Astrocyte of the cerebellum (primary cell): ENCODE measurements around the gene PPFIA3.

ENCODE experiments used
- DNase-seq: peaks from one replicate; pipeline ENCODE4 v3.0.0-alpha.2; 2011; ENCODE audit warnings: low read depth
- H3K4me3 ChIP-seq: 2 replicates; pipeline ENCODE4 v1.5.1; 2011; ENCODE audit warnings: mild to moderate bottlenecking, low read depth, low read length, moderate library complexity
- CTCF ChIP-seq: IDR thresholded peaks from 2 replicates; pipeline ENCODE4 v1.5.1; 2012; ENCODE audit warnings: low read length, low read depth, moderate library complexity, mild to moderate bottlenecking; ENCODE audit errors: missing control alignments
- in situ Hi-C: cut with HindIII; loops from 2 replicates; pipeline ENCODE4 v1.10.0; 2017; ENCODE audit warnings: low sequenced_read_pairs

Gene PPFIA3

DNA sequence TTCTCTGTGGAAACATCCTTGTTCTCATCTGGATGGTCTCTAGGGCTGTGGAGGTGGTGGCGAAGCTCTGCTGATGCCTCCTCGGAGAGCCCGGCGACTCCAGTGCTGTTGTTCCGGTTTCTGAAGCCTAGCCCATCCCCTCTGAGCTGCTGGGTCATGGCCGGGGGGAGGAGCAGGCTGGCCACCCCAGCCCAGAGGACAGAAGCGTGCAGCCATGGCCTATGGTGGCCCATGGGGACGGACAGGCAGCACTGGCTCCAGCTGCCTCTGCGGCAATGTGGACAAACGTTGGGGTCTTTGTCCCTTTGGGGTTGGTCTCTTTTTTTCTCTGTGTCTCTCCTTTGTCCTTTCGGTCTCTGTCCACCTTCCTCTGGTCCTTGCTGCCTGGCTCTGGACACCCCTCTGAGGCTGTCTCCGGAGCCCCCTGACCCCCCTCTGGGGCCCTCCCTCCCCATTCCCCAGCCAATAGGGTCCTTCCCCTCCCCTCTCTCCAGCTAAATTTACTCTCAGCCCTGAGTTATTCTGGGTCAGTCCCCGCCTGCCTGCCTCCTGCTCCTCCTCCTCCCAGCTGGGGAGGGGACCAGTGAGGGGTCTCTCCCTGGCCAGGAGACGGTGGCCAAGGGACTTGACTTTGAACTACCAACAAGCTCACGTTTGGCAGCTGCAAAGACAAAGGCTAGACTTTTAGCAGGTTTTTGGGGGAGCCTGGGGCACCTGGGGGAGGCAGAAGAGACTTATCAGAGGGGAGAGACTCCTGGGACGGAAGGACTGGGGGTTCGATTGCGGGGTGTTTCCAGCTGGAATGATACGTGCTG lies 35.9 kb downstream of the PPFIA3 start, which contains the start of gene HRC:
HRC (minus strand) TSS at position 392 of the 815 bp plus-strand sequence; CDS start at position 233, 159 bp downstream.
- no peak within 1 kb of the TSS for H3K4me3 ChIP-seq
- in situ Hi-C loops: no loop called here
- no peak for TF ChIP-seq CTCF
- no peak for DNase-seq

DNA sequence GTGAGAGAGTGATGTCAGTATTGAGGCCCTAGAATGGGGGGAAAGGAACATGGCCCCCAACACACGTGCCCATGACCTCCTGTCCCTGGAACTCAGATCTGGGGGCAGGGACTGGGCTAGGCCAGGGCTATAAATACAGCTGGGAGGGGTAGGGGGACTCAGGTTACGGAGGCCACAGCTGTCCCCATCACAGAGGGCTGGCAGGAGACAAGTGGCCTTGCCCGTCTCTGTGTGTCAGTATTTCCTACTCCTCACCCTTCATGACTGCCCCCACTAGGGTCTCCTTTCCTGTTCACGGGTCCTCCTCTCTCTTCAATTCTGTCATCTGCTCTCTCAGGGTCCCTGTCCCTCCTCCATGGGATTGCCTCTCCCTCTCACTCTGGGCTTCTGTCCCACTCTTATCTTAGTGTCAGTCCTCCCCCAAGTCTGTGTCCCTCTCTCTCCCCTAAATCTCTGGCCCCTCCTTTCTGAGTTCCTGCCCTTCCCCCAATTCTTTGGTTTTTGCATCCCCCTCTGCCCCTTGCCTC lies 36.5 kb downstream of the PPFIA3 start:
- in situ Hi-C loops: no loop called here
- DNase-seq: no peak
- no peak for TF ChIP-seq CTCF
- H3K4me3 ChIP-seq: no peak overlapping the region

GRCh38 chr19:49157445-49158224 lies 38.3 kb downstream of the PPFIA3 start, which contains the start of gene TRPM4:
Gene TRPM4 (plus strand): TSS chr19:49157792. CDS start chr19:49157867, 75 bp downstream.
- no peak for TF ChIP-seq CTCF
- DNase-seq: no peak
- in situ Hi-C loops: no loop called here
- H3K4me3 ChIP-seq: peak within 1 kb of the TSS; percentile 76

DNA sequence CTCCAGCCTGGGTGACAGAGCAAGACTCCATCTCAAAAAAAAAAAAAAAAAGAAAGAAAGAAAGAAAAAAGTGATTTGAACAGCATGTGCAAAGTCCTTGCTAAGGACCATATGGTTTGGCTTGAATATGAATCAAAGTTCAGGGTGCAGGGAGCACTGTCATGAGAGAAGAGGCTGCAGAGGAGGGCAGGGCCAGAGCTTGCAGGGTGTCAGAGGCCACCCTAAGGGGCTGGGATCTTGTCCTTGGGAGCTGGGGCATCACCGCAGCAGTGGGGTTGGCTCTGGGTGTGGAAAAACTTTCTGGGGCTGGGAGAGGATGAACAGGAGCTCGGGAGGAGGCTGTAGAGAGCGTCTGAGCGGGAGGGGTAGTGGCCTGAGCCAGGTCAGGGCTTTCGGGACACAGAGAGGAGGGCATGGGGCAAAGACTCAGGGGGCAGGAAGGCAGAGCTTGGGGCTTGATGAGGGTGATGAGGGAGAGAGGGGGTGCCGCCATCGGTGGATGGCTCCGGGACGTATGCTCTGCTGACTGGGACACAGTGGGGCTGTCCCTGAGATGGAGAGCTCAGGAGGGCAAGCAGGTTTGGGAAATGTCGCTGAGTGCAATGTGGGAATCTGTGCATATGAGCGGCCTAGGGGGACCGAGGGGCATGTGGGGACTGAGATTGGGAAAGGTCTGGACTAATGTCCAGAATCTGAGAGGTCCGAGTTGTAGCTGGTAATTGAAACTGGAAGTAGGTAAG lies 41.3 kb downstream of the PPFIA3 start:
- in situ Hi-C loops: no loop called here
- DNase-seq: no peak
- TF ChIP-seq CTCF: no peak
- H3K4me3 ChIP-seq: no peak overlapping the region

- in situ Hi-C loops: no loop called here
- no peak for DNase-seq
- no peak for TF ChIP-seq CTCF
- H3K4me3 ChIP-seq: no peak overlapping the region
Observed at GRCh38 chr19:49161987-49162386, 42.6 kb downstream of the PPFIA3 start.
